ENCODE data around the gene PTTG1IP. TPM values are rescaled to one million over a fixed set of nuclear protein-coding genes. Genes with fewer than 3 reads are reported as not detected.

Gene PTTG1IP
- total and polyA plus RNA-seq, 2 experiments from 2014 or later = 676 to 814 TPM

DNA sequence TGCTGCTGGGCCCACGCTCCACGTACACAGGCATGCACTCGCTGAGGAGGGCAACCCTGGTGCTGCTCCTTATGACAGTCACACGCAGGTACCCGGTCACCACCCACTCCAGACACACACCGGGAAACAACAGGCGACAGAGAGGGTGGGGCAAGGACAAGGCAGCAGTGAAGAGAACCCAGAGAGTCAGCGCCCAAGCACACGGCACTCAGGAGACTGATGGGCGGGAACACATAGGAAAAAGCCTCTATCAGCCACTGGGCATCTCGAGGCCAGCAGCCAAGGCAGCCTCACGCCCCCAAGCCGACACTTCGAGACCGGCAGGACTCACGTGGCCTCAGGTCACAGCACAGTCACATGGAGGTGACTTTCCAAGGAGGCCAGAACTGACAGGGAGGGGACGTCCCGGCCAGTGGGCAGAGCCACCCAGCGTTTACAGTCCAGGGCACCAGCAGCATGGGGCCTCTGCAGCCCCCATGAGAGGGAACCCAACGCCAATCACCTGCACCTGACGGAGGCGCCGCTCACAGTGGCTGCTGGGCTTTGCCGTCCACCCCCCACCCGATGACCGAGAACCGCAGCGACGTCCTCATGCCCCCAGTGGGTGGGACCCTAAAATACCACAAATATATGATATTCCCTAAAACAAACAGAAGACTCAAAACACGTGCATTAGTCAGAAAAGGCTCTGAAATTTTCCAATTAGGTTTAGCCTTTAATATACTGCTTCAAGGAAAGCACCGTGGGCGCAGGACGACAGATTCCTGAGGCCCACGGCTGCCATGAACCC lies 19.7 kb downstream of the PTTG1IP start:
- H3K27ac ChIP-seq = no peak overlapping the region
- H3F3A ChIP-seq (ENCODE audit: insufficient read depth) = peaks cover under 1% of the 10 kb centered on the region; the same call in 1 of the 2 replicates
- H3K4me2 ChIP-seq (ENCODE audit: unreplicated experiment) = no peak overlapping the region
- H2AFZ ChIP-seq = no peak overlapping the region
- H3K4me3 ChIP-seq = no peak overlapping the region
- no peak overlapping the region for H3K9ac ChIP-seq
- H3K36me3 ChIP-seq (ENCODE audit: low read depth) = peaks cover 64% of the 10 kb centered on the region
- no peaks in the 10 kb centered on the region for H3K9me2 ChIP-seq (ENCODE audit: insufficient read depth)
- peaks cover 98% of the 10 kb centered on the region for H3K79me2 ChIP-seq (ENCODE audit: insufficient read depth)
- peaks cover 13% of the 10 kb centered on the region; the same call in 1 of the 2 replicates for H4K20me1 ChIP-seq (ENCODE audit: insufficient read depth)
- WGBS, 2 experiments (ENCODE audit: low coverage in 1 of 2, low lambda C conversion rate in 2 of 2, missing lambda C conversion rate in 2 of 2) = 93 to 94% methylated on average over 34 of the region's 34 CpGs
- TF ChIP-seq EZH2phosphoT487 (IDR thresholded peaks at IDR 0.05; ENCODE audit: insufficient read depth, low read depth) = no peak
- TF ChIP-seq EZH2 (IDR thresholded peaks at IDR 0.05; ENCODE audit: insufficient read depth, poor library complexity, severe bottlenecking) = no peak
- DNase-seq = no peak
- no peaks in the 10 kb centered on the region for H3K9me3 ChIP-seq (ENCODE audit: low read depth)
- in situ Hi-C loops (cut with MboI) = no loop called here
- H3K27me3 ChIP-seq (replicated peaks; ENCODE audit: insufficient read depth) = no peaks in the 10 kb centered on the region
- no peaks in the 10 kb centered on the region; the same call in 1 of the 2 replicates for H3K4me1 ChIP-seq (ENCODE audit: insufficient read depth)

DNA sequence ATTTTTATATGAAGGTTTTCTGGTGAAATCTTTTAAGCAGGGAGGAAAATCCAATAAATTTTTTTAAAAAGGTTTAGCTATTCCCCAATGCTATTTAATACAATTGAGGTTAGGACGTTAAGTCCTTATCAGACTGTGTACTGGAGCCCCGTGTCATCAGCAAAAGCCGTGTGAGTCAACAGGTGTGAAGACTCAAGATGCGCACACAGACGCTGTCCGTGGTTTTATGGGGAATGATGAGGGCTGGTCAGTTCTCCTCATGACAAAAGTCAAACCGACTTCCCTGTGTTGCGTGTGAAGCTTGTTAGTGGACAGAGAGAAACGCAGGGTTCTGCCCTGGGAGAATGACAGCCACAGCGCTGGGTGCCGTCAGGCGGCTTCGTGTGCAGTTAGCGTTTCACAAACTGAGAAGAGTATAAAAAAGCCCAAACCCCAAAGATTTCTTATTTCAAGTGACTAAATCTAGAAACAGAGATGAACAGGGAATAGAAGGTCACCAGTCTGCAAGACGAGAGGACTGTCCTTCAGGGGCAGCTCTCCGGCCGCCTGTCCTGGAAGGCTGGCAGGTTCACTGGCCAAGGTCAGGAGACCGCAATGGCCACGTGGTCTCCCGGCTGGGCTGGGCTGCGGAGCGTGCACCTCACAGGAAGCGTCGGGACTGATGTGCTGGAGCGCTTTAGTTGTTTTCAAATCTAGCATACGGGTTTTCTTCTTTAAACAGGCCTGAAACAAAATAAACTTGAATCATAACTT lies 22.4 kb downstream of the PTTG1IP start:
- H3K4me3 ChIP-seq = no peak overlapping the region
- peaks cover 11% of the 10 kb centered on the region for H3F3A ChIP-seq (ENCODE audit: insufficient read depth)
- no peaks in the 10 kb centered on the region for H3K9me3 ChIP-seq (ENCODE audit: low read depth)
- H3K9me2 ChIP-seq (ENCODE audit: insufficient read depth) = no peaks in the 10 kb centered on the region
- H4K20me1 ChIP-seq (ENCODE audit: insufficient read depth) = no peaks in the 10 kb centered on the region; the same call in 1 of the 2 replicates
- peaks cover 57% of the 10 kb centered on the region for H3K36me3 ChIP-seq (ENCODE audit: low read depth)
- in situ Hi-C loops (cut with MboI) = no loop called here
- peaks cover 7% of the 10 kb centered on the region for H3K4me1 ChIP-seq (ENCODE audit: insufficient read depth)
- H3K27ac ChIP-seq = no peak overlapping the region
- 89 to 93% methylated on average over 26 of the region's 26 CpGs for WGBS, 2 experiments (ENCODE audit: low coverage in 1 of 2, low lambda C conversion rate in 2 of 2, missing lambda C conversion rate in 2 of 2)
- H3K27me3 ChIP-seq (replicated peaks; ENCODE audit: insufficient read depth) = no peaks in the 10 kb centered on the region
- no peak overlapping the region for H3K9ac ChIP-seq
- H3K79me2 ChIP-seq (ENCODE audit: insufficient read depth) = peaks cover 76% of the 10 kb centered on the region
- DNase-seq = no peak
- TF ChIP-seq EZH2 (IDR thresholded peaks at IDR 0.05; ENCODE audit: insufficient read depth, poor library complexity, severe bottlenecking) (no peak), EZH2phosphoT487 (IDR thresholded peaks at IDR 0.05; ENCODE audit: insufficient read depth, low read depth) (no peak)
- H3K4me2 ChIP-seq (ENCODE audit: unreplicated experiment) = no peak overlapping the region
- no peak overlapping the region for H2AFZ ChIP-seq

DNA sequence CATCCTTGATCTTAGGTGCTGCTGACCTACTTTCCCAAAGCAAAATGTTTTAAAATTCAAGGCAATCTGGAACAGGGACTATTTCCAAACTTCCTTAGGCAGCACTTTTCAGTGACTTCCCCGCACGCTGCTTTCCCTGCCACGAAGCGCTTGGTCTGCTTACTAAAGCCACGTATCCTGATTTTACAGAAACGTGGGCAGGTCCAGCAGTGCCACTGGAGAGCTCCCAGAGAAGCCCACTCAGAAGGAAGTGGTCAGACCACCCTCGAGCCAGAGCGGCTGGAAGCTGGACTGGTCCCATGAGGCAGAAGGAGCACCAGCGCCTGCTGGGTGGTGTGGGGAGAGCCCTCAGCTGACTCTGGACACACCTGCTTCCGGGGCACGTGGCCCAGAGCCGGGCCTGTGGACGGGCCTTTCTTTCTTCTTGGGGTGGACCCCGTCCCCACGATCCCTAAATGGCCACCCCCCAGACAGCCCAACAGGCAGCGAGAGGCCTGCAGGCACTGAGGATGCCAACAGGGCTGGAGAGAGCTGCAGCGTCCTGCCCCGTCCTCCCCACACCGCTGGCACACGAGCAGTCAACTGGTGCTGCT lies 23.2 kb downstream of the PTTG1IP start:
- H3K4me2 ChIP-seq (ENCODE audit: unreplicated experiment) = no peak overlapping the region
- H3K36me3 ChIP-seq (ENCODE audit: low read depth) = peaks cover 54% of the 10 kb centered on the region
- H3K27me3 ChIP-seq (replicated peaks; ENCODE audit: insufficient read depth) = no peaks in the 10 kb centered on the region
- H4K20me1 ChIP-seq (ENCODE audit: insufficient read depth) = no peaks in the 10 kb centered on the region
- peaks cover 68% of the 10 kb centered on the region for H3K79me2 ChIP-seq (ENCODE audit: insufficient read depth)
- no peaks in the 10 kb centered on the region for H3K9me2 ChIP-seq (ENCODE audit: insufficient read depth)
- no peak overlapping the region for H3K27ac ChIP-seq
- peaks cover 11% of the 10 kb centered on the region for H3F3A ChIP-seq (ENCODE audit: insufficient read depth)
- H3K4me3 ChIP-seq = no peak overlapping the region
- no peaks in the 10 kb centered on the region for H3K9me3 ChIP-seq (ENCODE audit: low read depth)
- no peak for TF ChIP-seq EZH2 (IDR thresholded peaks at IDR 0.05; ENCODE audit: insufficient read depth, poor library complexity, severe bottlenecking)
- no peak for TF ChIP-seq EZH2phosphoT487 (IDR thresholded peaks at IDR 0.05; ENCODE audit: insufficient read depth, low read depth)
- H3K9ac ChIP-seq = no peak overlapping the region
- peaks cover 9% of the 10 kb centered on the region for H3K4me1 ChIP-seq (ENCODE audit: insufficient read depth)
- no peak overlapping the region for H2AFZ ChIP-seq
- DNase-seq = no peak
- in situ Hi-C loops (cut with MboI) = no loop called here
- 94% methylated on average over 20 of the region's 20 CpGs for WGBS, 2 experiments (ENCODE audit: low coverage in 1 of 2, low lambda C conversion rate in 2 of 2, missing lambda C conversion rate in 2 of 2)

DNA sequence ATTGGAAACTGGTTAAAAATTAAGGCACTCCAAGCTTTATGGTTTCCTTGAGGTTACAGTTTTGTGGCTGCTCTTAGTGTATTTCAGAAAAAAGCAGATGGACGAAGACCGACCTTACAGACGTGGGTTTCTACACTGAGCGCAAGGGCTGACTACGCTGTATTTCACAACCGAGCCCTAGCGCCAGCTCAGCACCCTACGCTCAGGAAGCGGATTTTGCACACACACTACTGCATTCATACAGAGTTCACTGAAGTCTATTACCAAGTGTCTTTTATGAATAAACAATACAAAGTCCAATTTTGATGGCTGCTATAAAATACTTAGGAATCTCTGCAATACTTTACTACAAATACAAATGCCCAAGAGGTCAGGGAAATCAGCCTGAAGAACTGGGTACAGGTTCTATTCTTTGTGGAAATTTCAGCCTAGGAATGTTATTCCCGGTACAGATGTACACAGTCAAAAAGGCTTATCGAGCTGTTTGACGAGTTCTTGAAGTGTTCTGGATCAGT lies 23.8 kb downstream of the PTTG1IP start:
- Histone ChIP-seq H3K9me3 (ENCODE audit: low read depth) (no peaks in the 10 kb centered on the region), H3K79me2 (ENCODE audit: insufficient read depth) (peaks cover 62% of the 10 kb centered on the region), H3K9me2 (ENCODE audit: insufficient read depth) (no peaks in the 10 kb centered on the region), H3F3A (ENCODE audit: insufficient read depth) (peaks cover 11% of the 10 kb centered on the region), H3K9ac (no peak overlapping the region), H3K27me3 (replicated peaks; ENCODE audit: insufficient read depth) (no peaks in the 10 kb centered on the region), H3K27ac (no peak overlapping the region), H3K4me3 (no peak overlapping the region), H3K36me3 (ENCODE audit: low read depth) (peaks cover 48% of the 10 kb centered on the region), H3K4me2 (ENCODE audit: unreplicated experiment) (no peak overlapping the region), H3K4me1 (ENCODE audit: insufficient read depth) (peaks cover 9% of the 10 kb centered on the region), H4K20me1 (ENCODE audit: insufficient read depth) (no peaks in the 10 kb centered on the region), H2AFZ (no peak overlapping the region)
- in situ Hi-C loops (cut with MboI) = no loop called here
- no peak for DNase-seq
- TF ChIP-seq EZH2phosphoT487 (IDR thresholded peaks at IDR 0.05; ENCODE audit: insufficient read depth, low read depth) (no peak), EZH2 (IDR thresholded peaks at IDR 0.05; ENCODE audit: insufficient read depth, poor library complexity, severe bottlenecking) (no peak)
- WGBS, 2 experiments (ENCODE audit: low coverage in 1 of 2, low lambda C conversion rate in 2 of 2, missing lambda C conversion rate in 2 of 2) = 98 to 99% methylated on average over 12 of the region's 12 CpGs
